WTC11 (cell line): Measurements from ENCODE around the gene SLAMF7. TPM values are rescaled to one million over a fixed set of nuclear protein-coding genes. Genes with fewer than 3 reads are reported as not detected.

ENCODE experiments used
- ATAC-seq: fragments of 200-7000 bp; cut with Tn5 transposase; 2 replicates; pipeline ENCODE4 v1.10.0; 2021; ENCODE audit warnings: mild to moderate bottlenecking, moderate library complexity
- CTCF ChIA-PET: fragments of 300-600 bp; sonication (Branson Sonifier 250); formaldehyde crosslinking; loops from one replicate; lab custom pipeline; 2021; ENCODE audit warnings: antibody characterized with exemption; lab: Charles Lee
- POLR2A ChIA-PET: fragments of 350-600 bp; sonication (Branson Sonifier 250); formaldehyde crosslinking; loops from one replicate; lab custom pipeline; 2021; ENCODE audit warnings: antibody characterized with exemption; lab: Charles Lee
- DNase-seq: peaks from one replicate; pipeline ENCODE4 v3.0.0; 2021; ENCODE audit warnings: low spot score
- H3K27ac Mint-ChIP-seq: 2 replicates; pipeline ENCODE4 v1.8.0; 2021; ENCODE audit warnings: mixed read lengths
- H3K27me3 Mint-ChIP-seq: 2 replicates; pipeline ENCODE4 v1.8.0; 2021; ENCODE audit warnings: low read depth, mild to moderate bottlenecking, moderate library complexity, mixed read lengths
- H3K36me3 Mint-ChIP-seq: 2 replicates; pipeline ENCODE4 v1.8.0; 2021; ENCODE audit warnings: mixed read lengths
- H3K4me1 Mint-ChIP-seq: 2 replicates; pipeline ENCODE4 v1.8.0; 2022; ENCODE audit warnings: mixed read lengths
- H3K4me3 Mint-ChIP-seq: 2 replicates; pipeline ENCODE4 v1.8.0; 2021; ENCODE audit warnings: mild to moderate bottlenecking, moderate library complexity, mixed read lengths
- H3K9me3 Mint-ChIP-seq: 2 replicates; pipeline ENCODE4 v1.8.0; 2021; ENCODE audit warnings: mixed read lengths
- CREM ChIP-seq: sonication (generic); formaldehyde crosslinking; IDR thresholded peaks from 2 replicates; pipeline ENCODE4 v1.8.1; 2022; ENCODE audit warnings: mild to moderate bottlenecking, missing genetic modification reagents, moderate library complexity
- GABPB1 ChIP-seq: sonication (generic); formaldehyde crosslinking; IDR thresholded peaks from 2 replicates; pipeline ENCODE4 v1.8.1; 2023; ENCODE audit warnings: mild to moderate bottlenecking, missing genetic modification reagents
- IRF2 ChIP-seq: sonication (generic); formaldehyde crosslinking; IDR thresholded peaks from 2 replicates; pipeline ENCODE4 v1.8.0; 2022; ENCODE audit warnings: low read depth, missing genetic modification reagents, borderline replicate concordance
- JAZF1 ChIP-seq: fragments of 250-450 bp; sonication (Bioruptor Pico); IDR thresholded peaks from 2 replicates; pipeline ENCODE4 v1.9.0; 2021; ENCODE audit warnings: moderate library complexity, mild to moderate bottlenecking, inconsistent platforms
- MXD4 ChIP-seq: fragments of 250-450 bp; sonication (Bioruptor Pico); IDR thresholded peaks from 2 replicates; pipeline ENCODE4 v1.8.0; 2021; ENCODE audit warnings: mild to moderate bottlenecking, moderate library complexity, borderline replicate concordance
- NFE2L1 ChIP-seq: sonication (generic); formaldehyde crosslinking; IDR thresholded peaks from 2 replicates; pipeline ENCODE4 v1.8.1; 2023; ENCODE audit warnings: missing genetic modification reagents
- NFYB ChIP-seq: sonication (generic); formaldehyde crosslinking; conservative IDR thresholded peaks from 2 replicates; pipeline ENCODE4 v1.8.0; 2022; ENCODE audit warnings: low read depth, missing genetic modification reagents
- NR2C2 ChIP-seq: sonication (generic); formaldehyde crosslinking; IDR thresholded peaks from 2 replicates; pipeline ENCODE4 v1.8.0; 2022; ENCODE audit warnings: mild to moderate bottlenecking, missing genetic modification reagents
- ZNF138 ChIP-seq: sonication (generic); formaldehyde crosslinking; conservative IDR thresholded peaks from 2 replicates; pipeline ENCODE4 v1.8.1; 2022; ENCODE audit warnings: mild to moderate bottlenecking, moderate library complexity, missing genetic modification reagents
- ZNF219 ChIP-seq: sonication (generic); formaldehyde crosslinking; IDR thresholded peaks from 2 replicates; pipeline ENCODE4 v1.8.0; 2023; ENCODE audit warnings: missing genetic modification reagents, mild to moderate bottlenecking, borderline replicate concordance
- total RNA-seq: library from RNA; stranded (reverse); gene quantifications from 3 replicates; pipeline ENCODE4 v1.2.3, GENCODE V29; 2021
- TF ChIP-seq, protein P1 (sequence below): sonication (generic); formaldehyde crosslinking; IDR thresholded peaks from 2 replicates; pipeline ENCODE4 v1.8.1; 2023; ENCODE audit warnings: mild to moderate bottlenecking, missing genetic modification reagents, moderate library complexity
- TF ChIP-seq, protein P2 (sequence below): sonication (generic); formaldehyde crosslinking; IDR thresholded peaks from 2 replicates; pipeline ENCODE4 v1.8.1; 2022; ENCODE audit warnings: missing genetic modification reagents, borderline replicate concordance
- TF ChIP-seq, protein P3 (sequence below): sonication (generic); formaldehyde crosslinking; IDR thresholded peaks from 2 replicates; pipeline ENCODE4 v1.8.0; 2022; ENCODE audit warnings: mild to moderate bottlenecking, missing genetic modification reagents
- TF ChIP-seq, protein P4 (sequence below): fragments of 250-450 bp; sonication (Bioruptor Pico); IDR thresholded peaks from 2 replicates; pipeline ENCODE4 v1.9.0; 2021; ENCODE audit warnings: mild to moderate bottlenecking
- TF ChIP-seq, protein P5 (sequence below): sonication (generic); formaldehyde crosslinking; IDR thresholded peaks from 2 replicates; pipeline ENCODE4 v1.8.0; 2023; ENCODE audit warnings: mild to moderate bottlenecking, missing genetic modification reagents
- TF ChIP-seq, protein P6 (sequence below): fragments of 250-450 bp; sonication (Bioruptor Pico); IDR thresholded peaks from 2 replicates; pipeline ENCODE4 v1.8.0; 2021; ENCODE audit warnings: mild to moderate bottlenecking
- TF ChIP-seq, protein P7 (sequence below): fragments of 250-450 bp; sonication (Bioruptor Pico); conservative IDR thresholded peaks from 2 replicates; pipeline ENCODE4 v1.9.0; 2021; ENCODE audit warnings: mild to moderate bottlenecking

Gene SLAMF7
- total RNA-seq, 1 experiment from 2014 or later: 0.15 TPM

DNA sequence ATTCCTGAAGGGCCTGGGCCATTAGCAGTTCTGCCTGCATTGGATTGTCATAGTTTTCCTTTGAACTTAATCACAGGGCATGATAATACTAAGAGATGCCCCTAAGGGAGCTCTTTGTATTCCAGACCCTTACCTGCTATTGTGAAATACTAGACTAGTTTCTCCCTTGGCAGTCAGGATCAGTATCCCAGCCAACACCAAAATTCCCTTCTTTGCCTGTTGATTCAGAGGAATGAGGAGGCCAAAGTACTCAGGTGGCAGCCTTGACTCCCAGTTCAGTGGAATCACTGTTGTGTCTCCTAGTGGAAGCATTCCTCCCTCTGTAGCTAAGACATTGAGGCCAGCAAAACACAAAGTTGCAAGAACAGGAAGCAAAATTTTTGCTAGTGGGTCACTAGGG lies 20.7 kb downstream of the SLAMF7 start:
- H3K4me3 Mint-ChIP-seq: no peak overlapping the region
- H3K4me1 Mint-ChIP-seq: no peaks in the 10 kb centered on the region
- no peak overlapping the region for H3K27ac Mint-ChIP-seq
- DNase-seq (no peak), ATAC-seq (no peak)
- TF ChIP-seq JAZF1 (CRISPR knock-in tag) (no peak), ZNF138 (CRISPR knock-in tag) (no peak), ZNF219 (CRISPR knock-in tag) (no peak), IRF2 (CRISPR knock-in tag) (no peak), NFYB (CRISPR knock-in tag) (no peak), NR2C2 (CRISPR knock-in tag) (no peak), GABPB1 (CRISPR knock-in tag) (no peak), CREM (CRISPR knock-in tag) (no peak), MXD4 (CRISPR knock-in tag) (no peak), NFE2L1 (CRISPR knock-in tag) (no peak)
- TF ChIP-seq, protein P1, sequence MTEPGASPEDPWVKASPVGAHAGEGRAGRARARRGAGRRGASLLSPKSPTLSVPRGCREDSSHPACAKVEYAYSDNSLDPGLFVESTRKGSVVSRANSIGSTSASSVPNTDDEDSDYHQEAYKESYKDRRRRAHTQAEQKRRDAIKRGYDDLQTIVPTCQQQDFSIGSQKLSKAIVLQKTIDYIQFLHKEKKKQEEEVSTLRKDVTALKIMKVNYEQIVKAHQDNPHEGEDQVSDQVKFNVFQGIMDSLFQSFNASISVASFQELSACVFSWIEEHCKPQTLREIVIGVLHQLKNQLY (CRISPR knock-in tag): no peak
- TF ChIP-seq, protein P2, sequence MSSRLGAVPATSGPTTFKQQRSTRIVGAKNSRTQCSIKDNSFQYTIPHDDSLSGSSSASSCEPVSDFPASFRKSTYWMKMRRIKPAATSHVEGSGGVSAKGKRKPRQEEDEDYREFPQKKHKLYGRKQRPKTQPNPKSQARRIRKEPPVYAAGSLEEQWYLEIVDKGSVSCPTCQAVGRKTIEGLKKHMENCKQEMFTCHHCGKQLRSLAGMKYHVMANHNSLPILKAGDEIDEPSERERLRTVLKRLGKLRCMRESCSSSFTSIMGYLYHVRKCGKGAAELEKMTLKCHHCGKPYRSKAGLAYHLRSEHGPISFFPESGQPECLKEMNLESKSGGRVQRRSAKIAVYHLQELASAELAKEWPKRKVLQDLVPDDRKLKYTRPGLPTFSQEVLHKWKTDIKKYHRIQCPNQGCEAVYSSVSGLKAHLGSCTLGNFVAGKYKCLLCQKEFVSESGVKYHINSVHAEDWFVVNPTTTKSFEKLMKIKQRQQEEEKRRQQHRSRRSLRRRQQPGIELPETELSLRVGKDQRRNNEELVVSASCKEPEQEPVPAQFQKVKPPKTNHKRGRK (CRISPR knock-in tag): no peak
- TF ChIP-seq, protein P3, sequence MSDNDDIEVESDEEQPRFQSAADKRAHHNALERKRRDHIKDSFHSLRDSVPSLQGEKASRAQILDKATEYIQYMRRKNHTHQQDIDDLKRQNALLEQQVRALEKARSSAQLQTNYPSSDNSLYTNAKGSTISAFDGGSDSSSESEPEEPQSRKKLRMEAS: no peak
- TF ChIP-seq, protein P4, sequence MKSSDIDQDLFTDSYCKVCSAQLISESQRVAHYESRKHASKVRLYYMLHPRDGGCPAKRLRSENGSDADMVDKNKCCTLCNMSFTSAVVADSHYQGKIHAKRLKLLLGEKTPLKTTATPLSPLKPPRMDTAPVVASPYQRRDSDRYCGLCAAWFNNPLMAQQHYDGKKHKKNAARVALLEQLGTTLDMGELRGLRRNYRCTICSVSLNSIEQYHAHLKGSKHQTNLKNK (CRISPR knock-in tag): no peak
- TF ChIP-seq, protein P5, sequence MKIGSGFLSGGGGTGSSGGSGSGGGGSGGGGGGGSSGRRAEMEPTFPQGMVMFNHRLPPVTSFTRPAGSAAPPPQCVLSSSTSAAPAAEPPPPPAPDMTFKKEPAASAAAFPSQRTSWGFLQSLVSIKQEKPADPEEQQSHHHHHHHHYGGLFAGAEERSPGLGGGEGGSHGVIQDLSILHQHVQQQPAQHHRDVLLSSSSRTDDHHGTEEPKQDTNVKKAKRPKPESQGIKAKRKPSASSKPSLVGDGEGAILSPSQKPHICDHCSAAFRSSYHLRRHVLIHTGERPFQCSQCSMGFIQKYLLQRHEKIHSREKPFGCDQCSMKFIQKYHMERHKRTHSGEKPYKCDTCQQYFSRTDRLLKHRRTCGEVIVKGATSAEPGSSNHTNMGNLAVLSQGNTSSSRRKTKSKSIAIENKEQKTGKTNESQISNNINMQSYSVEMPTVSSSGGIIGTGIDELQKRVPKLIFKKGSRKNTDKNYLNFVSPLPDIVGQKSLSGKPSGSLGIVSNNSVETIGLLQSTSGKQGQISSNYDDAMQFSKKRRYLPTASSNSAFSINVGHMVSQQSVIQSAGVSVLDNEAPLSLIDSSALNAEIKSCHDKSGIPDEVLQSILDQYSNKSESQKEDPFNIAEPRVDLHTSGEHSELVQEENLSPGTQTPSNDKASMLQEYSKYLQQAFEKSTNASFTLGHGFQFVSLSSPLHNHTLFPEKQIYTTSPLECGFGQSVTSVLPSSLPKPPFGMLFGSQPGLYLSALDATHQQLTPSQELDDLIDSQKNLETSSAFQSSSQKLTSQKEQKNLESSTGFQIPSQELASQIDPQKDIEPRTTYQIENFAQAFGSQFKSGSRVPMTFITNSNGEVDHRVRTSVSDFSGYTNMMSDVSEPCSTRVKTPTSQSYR (CRISPR knock-in tag): no peak
- TF ChIP-seq, protein P6, sequence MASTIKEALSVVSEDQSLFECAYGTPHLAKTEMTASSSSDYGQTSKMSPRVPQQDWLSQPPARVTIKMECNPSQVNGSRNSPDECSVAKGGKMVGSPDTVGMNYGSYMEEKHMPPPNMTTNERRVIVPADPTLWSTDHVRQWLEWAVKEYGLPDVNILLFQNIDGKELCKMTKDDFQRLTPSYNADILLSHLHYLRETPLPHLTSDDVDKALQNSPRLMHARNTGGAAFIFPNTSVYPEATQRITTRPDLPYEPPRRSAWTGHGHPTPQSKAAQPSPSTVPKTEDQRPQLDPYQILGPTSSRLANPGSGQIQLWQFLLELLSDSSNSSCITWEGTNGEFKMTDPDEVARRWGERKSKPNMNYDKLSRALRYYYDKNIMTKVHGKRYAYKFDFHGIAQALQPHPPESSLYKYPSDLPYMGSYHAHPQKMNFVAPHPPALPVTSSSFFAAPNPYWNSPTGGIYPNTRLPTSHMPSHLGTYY: no peak
- TF ChIP-seq, protein P7, sequence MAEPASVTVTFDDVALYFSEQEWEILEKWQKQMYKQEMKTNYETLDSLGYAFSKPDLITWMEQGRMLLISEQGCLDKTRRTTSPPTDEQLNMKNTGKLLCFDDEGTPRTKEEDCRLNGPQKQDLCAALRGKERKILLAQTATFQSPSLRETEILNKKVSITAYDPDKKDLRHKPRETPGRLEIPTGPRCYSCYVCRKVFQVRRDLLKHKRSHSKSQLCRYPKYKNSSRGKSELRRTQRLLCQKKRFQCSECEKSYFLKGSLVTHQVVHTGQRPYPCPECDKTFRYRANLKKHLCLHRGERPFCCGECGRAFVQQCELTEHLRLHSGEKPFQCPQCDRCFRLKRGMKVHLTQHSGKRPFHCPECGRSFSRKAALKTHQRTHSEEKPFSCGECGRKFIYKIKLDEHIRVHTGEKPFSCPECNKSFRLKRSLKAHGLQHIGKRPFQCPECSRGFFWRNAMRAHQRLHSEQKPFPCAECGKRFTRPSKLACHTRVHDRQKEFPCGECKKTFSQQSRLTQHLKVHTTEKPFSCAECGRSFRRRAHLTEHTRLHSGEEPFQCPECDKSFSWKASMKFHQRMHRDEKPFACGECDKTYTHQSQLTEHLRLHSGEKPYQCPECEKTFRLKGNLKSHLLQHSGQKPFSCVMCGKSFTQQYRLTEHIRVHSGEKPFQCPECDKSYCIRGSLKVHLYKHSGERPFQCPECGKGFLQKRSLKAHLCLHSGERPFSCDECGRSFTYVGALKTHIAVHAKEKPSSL (CRISPR knock-in tag): no peak
- no peaks in the 10 kb centered on the region for H3K9me3 Mint-ChIP-seq
- H3K36me3 Mint-ChIP-seq: no peaks in the 10 kb centered on the region
- ChIA-PET POLR2A (no interaction called here), CTCF (interaction anchor here (1.6 kb wide), 1 partner anchor 8 kb away, joined by 7 read pairs; no protein-coding TSS in a partner anchor)
- H3K27me3 Mint-ChIP-seq: no peaks in the 10 kb centered on the region
